ENCODE data around the gene TMEM30B. TPM values are rescaled to one million over a fixed set of nuclear protein-coding genes. Genes with fewer than 3 reads are reported as not detected.

TMEM30B gene
- total and polyA plus RNA-seq, 9 of the 15 experiments (the other 6 are each of a cell fraction or from before 2014, with no cell fraction given), result 0.04 TPM; not detected in 8

GRCh38 chr14:61281186-61281947 is at the start of gene TMEM30B (continued):
- TF ChIP-seq ZNF717 (CRISPR knock-in tag; IDR thresholded peaks at IDR 0.05) (no peak), GABPB2 (CRISPR knock-in tag; conservative IDR thresholded peaks at IDR 0.05) (no peak), RBM39 (optimal IDR thresholded peaks at IDR 0.05; ENCODE audit: low read depth, low read length) (no peak)

- Histone ChIP-seq H4K20me1 (replicated peaks; ENCODE audit: control insufficient read depth, insufficient read depth, low read length) (no peaks in the 10 kb centered on the region), H3K36me3 (ENCODE audit: control insufficient read depth, insufficient read depth, low read length) (no peaks in the 10 kb centered on the region), H3K9me3 (replicated peaks; ENCODE audit: control insufficient read depth, insufficient read depth, low read depth, low read length) (no peaks in the 10 kb centered on the region), H3K4me2 (ENCODE audit: insufficient read depth, low read length) (no peak overlapping the region), H3K9ac (ENCODE audit: insufficient read depth in 1 of 2, low read depth in 2 of 2, low read length in 2 of 2) (no peak overlapping the region), H2AFZ (ENCODE audit: low read depth, low read length) (no peak overlapping the region), H3K4me3 (no peak overlapping the region), H3K27ac (ENCODE audit: extremely low read depth, low read depth, low read length) (no peak overlapping the region), H3K9me1 (ENCODE audit: control insufficient read depth, insufficient read depth, low read length) (no peaks in the 10 kb centered on the region), H3K79me2 (ENCODE audit: control insufficient read depth, insufficient read depth, low read length) (no peaks in the 10 kb centered on the region), H3K27me3 (ENCODE audit: control insufficient read depth in 2 of 2, insufficient read depth in 2 of 2, low read length in 2 of 2) (no peaks in the 10 kb centered on the region), H3K4me1 (replicated peaks in 1 of 2; ENCODE audit: control insufficient read depth in 2 of 2, insufficient read depth in 2 of 2, low read length in 2 of 2) (no peaks in the 10 kb centered on the region)
- FAIRE-seq, result no peak
- DNase-seq (ENCODE audit: extremely low read depth in 1 of 4, low spot score in 3 of 4), result no peak
- 33% methylated on average over 1 of the region's 1 CpG for whole genome bisulfite sequencing (ENCODE audit: insufficient coverage, low coverage, missing lambda C conversion rate)
- ATAC-seq, result no peak
- in situ Hi-C loops (cut with MboI), result no loop called here
- POLR2A ChIA-PET, result interaction anchor here (1.2 kb wide), 1 partner anchor 12 kb away, joined by 3 read pairs; no protein-coding TSS in a partner anchor
- CTCF ChIA-PET (ENCODE audit: low intra/inter-chr PET ratio), result no interaction called here
- intact Hi-C loops (cut with micrococcal nuclease), result no loop called here
- BruUV-seq (replicated peaks), result no TSS peak
- TF ChIP-seq MYBL2 (IDR thresholded peaks at IDR 0.05; ENCODE audit: low read depth) (no peak), MYBL2 (CRISPR knock-in tag; IDR thresholded peaks at IDR 0.05; ENCODE audit: borderline replicate concordance) (no peak), E2F4 (CRISPR knock-in tag; IDR thresholded peaks at IDR 0.05; ENCODE audit: low read depth) (no peak), ZNF184 (CRISPR knock-in tag; IDR thresholded peaks at IDR 0.05) (no peak), KAT8 (IDR thresholded peaks at IDR 0.05; ENCODE audit: low read depth) (no peak)
These were observed 49.4 kb upstream of the TMEM30B start for GRCh38 chr14:61330511-61330910.

Data from K562 (cell line).